K562 (cell line): Measurements from ENCODE around the gene MADCAM1. TPM values are rescaled to one million over a fixed set of nuclear protein-coding genes. Genes with fewer than 3 reads are reported as not detected.

ENCODE experiments used
- ATAC-seq: fragments of 200-7000 bp; cut with Tn5 transposase; 3 replicates; pipeline ENCODE4 v1.9.1; 2020; ENCODE audit warnings: moderate library complexity
- BruUV-seq: library from RNA; stranded (reverse); fragments of 400-500 nt; replicated peaks from 2 replicates; lab custom pipeline; 2021; lab: Mats Ljungman, UMichigan
- CTCF ChIA-PET: fragments of 300-600 bp; formaldehyde crosslinking; extraction: SDS; loops from one replicate; lab custom pipeline; 2021; ENCODE audit warnings: low intra/inter-chr PET ratio; lab: Yijun Ruan, JAX
- POLR2A ChIA-PET: fragments of 300-600, 350-650 bp; sonication (Branson Sonifier 250); formaldehyde crosslinking; extraction: SDS; loops from one replicate; lab custom pipeline; 2021; ENCODE audit warnings: antibody characterized with exemption, inconsistent platforms; lab: Yijun Ruan, JAX
- DNase-seq, 4 experiments: peaks; one replicate each; pipeline versions ENCODE4 v3.0.0 to v3.0.0-alpha.2; 2011 to 2018; ENCODE audit warnings: low spot score in 3 of 4, mixed read lengths in 3 of 4; ENCODE audit errors: extremely low read depth in 1 of 4
- FAIRE-seq: peaks from 2 replicates; lab custom pipeline; 2011; peaks lifted over from hg19 to GRCh38; lab: Jason Lieb, UNC
- H2AFZ ChIP-seq: 2 replicates; pipeline ENCODE4 v1.6.0; 2011; ENCODE audit warnings: low read depth, low read length, control low read depth, inconsistent platforms
- H3K27ac ChIP-seq: fragments of 200-600 bp; 3 replicates; pipeline ENCODE4 v1.8.0; 2011; ENCODE audit warnings: low read depth, mild to moderate bottlenecking, control low read depth, inconsistent platforms, low read length, moderate library complexity, mixed read lengths; ENCODE audit errors: extremely low read depth
- H3K27me3 ChIP-seq, 2 experiments: fragments of 300-600 bp in 1 of 2; 2 replicates in 1 of 2; 3 replicates in 1 of 2; pipeline versions ENCODE4 v1.6.0 to v1.8.0; 2011; ENCODE audit warnings: inconsistent platforms in 2 of 2, low read length in 2 of 2, mild to moderate bottlenecking in 1 of 2, mixed read lengths in 1 of 2, moderate library complexity in 1 of 2; ENCODE audit not compliant: control insufficient read depth in 2 of 2, insufficient read depth in 2 of 2
- H3K36me3 ChIP-seq: fragments of 300-600 bp; 3 replicates; pipeline ENCODE4 v1.8.0; 2011; ENCODE audit warnings: mild to moderate bottlenecking, low read length, inconsistent platforms; ENCODE audit not compliant: control insufficient read depth, insufficient read depth
- H3K4me1 ChIP-seq, 2 experiments: fragments of 200-600 bp in 1 of 2; replicated peaks in 1 of 2; 2 replicates in 1 of 2; 3 replicates in 1 of 2; pipeline versions ENCODE4 v1.5.1 to v1.8.0; 2011; ENCODE audit warnings: inconsistent platforms in 2 of 2, low read length in 2 of 2, mild to moderate bottlenecking in 1 of 2, mixed read lengths in 1 of 2, moderate library complexity in 1 of 2; ENCODE audit not compliant: control insufficient read depth in 2 of 2, insufficient read depth in 2 of 2
- H3K4me2 ChIP-seq: 2 replicates; pipeline ENCODE4 v1.6.1; 2011; ENCODE audit warnings: low read length, control low read depth, inconsistent platforms, mixed read lengths; ENCODE audit not compliant: insufficient read depth
- H3K4me3 ChIP-seq: fragments of 200-600 bp; sonication (generic), shearing (Covaris generic); 2 replicates; pipeline ENCODE4 v1.5.1; 2016; ENCODE audit warnings: control low read depth, inconsistent platforms
- H3K79me2 ChIP-seq: fragments of 200-600 bp; 3 replicates; pipeline ENCODE4 v1.8.0; 2011; ENCODE audit warnings: low read length, inconsistent platforms; ENCODE audit not compliant: control insufficient read depth, insufficient read depth
- H3K9ac ChIP-seq, 2 experiments: 2 replicates each; pipeline versions ENCODE4 v1.6.0 to v1.6.1; 2011; ENCODE audit warnings: low read depth in 2 of 2, low read length in 2 of 2, control low read depth in 1 of 2, inconsistent platforms in 1 of 2, mild to moderate bottlenecking in 1 of 2, mixed read lengths in 1 of 2; ENCODE audit not compliant: insufficient read depth in 1 of 2
- H3K9me1 ChIP-seq: one replicate; pipeline ENCODE4 v1.6.0; 2011; ENCODE audit warnings: inconsistent platforms, mild to moderate bottlenecking, low read length, moderate library complexity; ENCODE audit not compliant: control insufficient read depth, insufficient read depth
- H3K9me3 ChIP-seq: replicated peaks from 2 replicates; pipeline ENCODE4 v1.5.1; 2011; ENCODE audit warnings: low read depth, low read length, inconsistent platforms; ENCODE audit not compliant: control insufficient read depth, insufficient read depth
- H4K20me1 ChIP-seq: replicated peaks from 2 replicates; pipeline ENCODE4 v1.6.1; 2011; ENCODE audit warnings: low read length, inconsistent platforms, mixed read lengths; ENCODE audit not compliant: control insufficient read depth, insufficient read depth
- CHCHD3 ChIP-seq: fragments of 250-450 bp; sonication (Bioruptor Pico); IDR thresholded peaks from 2 replicates; pipeline ENCODE4 v2.1.2; 2022; ENCODE audit warnings: mild to moderate bottlenecking
- DMBX1 ChIP-seq: fragments of 250-450 bp; sonication (Bioruptor Pico); IDR thresholded peaks from 2 replicates; pipeline ENCODE4 v1.8.0; 2022; ENCODE audit warnings: inconsistent platforms, mild to moderate bottlenecking, moderate library complexity, borderline replicate concordance
- ETV5 ChIP-seq: sonication (generic); formaldehyde crosslinking; IDR thresholded peaks from 2 replicates; pipeline ENCODE4 v1.4.0; 2020; ENCODE audit warnings: low read depth, mild to moderate bottlenecking, missing genetic modification reagents
- ILK ChIP-seq: fragments of 450-650 bp; IDR thresholded peaks from 2 replicates; pipeline ENCODE4 v1.6.1; 2016; ENCODE audit warnings: missing genetic modification characterization, low read depth, mild to moderate bottlenecking, missing compliant biosample characterization, moderate library complexity, borderline replicate concordance
- JUN ChIP-seq, 2 experiments: sonication (generic) in 1 of 2; formaldehyde crosslinking in 1 of 2; IDR thresholded peaks; 2 replicates each; pipeline versions ENCODE4 v1.6.1 to v1.8.0; 2012 to 2022; ENCODE audit warnings: borderline replicate concordance in 2 of 2, mild to moderate bottlenecking in 2 of 2, improper control_type of control experiment in 1 of 2, low read depth in 1 of 2, low read length in 1 of 2, missing genetic modification reagents in 1 of 2
- KLF10 ChIP-seq: fragments of 250-450 bp; sonication (Bioruptor Pico); IDR thresholded peaks from 2 replicates; pipeline ENCODE4 v1.6.1; 2021; ENCODE audit warnings: matching md5 sums
- MAFK ChIP-seq: IDR thresholded peaks from 2 replicates; pipeline ENCODE4 v1.6.1; 2011; ENCODE audit warnings: low read length, improper control_type of control experiment
- RBM34 ChIP-seq: fragments of 200-400 bp; formaldehyde crosslinking; IDR thresholded peaks from 2 replicates; pipeline ENCODE4 v1.6.1; 2018; ENCODE audit warnings: low read length, borderline replicate concordance; ENCODE audit not compliant: insufficient read depth
- RFX7 ChIP-seq: fragments of 250-450 bp; sonication (Bioruptor Pico); IDR thresholded peaks from 2 replicates; pipeline ENCODE4 v1.5.1; 2021; ENCODE audit warnings: mild to moderate bottlenecking
- TEAD2 ChIP-seq: fragments of 450-650 bp; IDR thresholded peaks from 2 replicates; pipeline ENCODE4 v1.6.1; 2016; ENCODE audit warnings: missing genetic modification characterization, control low read depth, missing compliant biosample characterization
- VEZF1 ChIP-seq: fragments of 200-800 bp; sonication (Bioruptor generic); IDR thresholded peaks from 2 replicates; pipeline ENCODE4 v1.6.1; 2017; ENCODE audit warnings: missing genetic modification characterization, missing compliant biosample characterization
- ZBTB7A ChIP-seq: IDR thresholded peaks from 2 replicates; pipeline ENCODE4 v1.6.1; 2011; ENCODE audit warnings: low read depth, mild to moderate bottlenecking, low read length, moderate library complexity, borderline replicate concordance; ENCODE audit not compliant: control insufficient read depth
- ZNF121 ChIP-seq: sonication (generic); formaldehyde crosslinking; conservative IDR thresholded peaks from 2 replicates; pipeline ENCODE4 v1.8.0; 2022; ENCODE audit warnings: missing genetic modification reagents
- ZNF277 ChIP-seq: fragments of 250-450 bp; sonication (Bioruptor Pico); IDR thresholded peaks from 2 replicates; pipeline ENCODE4 v1.8.0; 2022; ENCODE audit warnings: inconsistent platforms, mild to moderate bottlenecking, moderate library complexity, borderline replicate concordance
- ZNF445 ChIP-seq: fragments of 250-450 bp; sonication (Bioruptor Pico); IDR thresholded peaks from 2 replicates; pipeline ENCODE4 v1.4.0; 2020; ENCODE audit warnings: low read depth, mild to moderate bottlenecking, moderate library complexity
- ZNF655 ChIP-seq: fragments of 250-450 bp; sonication (Bioruptor Pico); IDR thresholded peaks from 2 replicates; pipeline ENCODE4 v1.5.0; 2021
- ZNF766 ChIP-seq: fragments of 200-800 bp; sonication (Bioruptor generic); conservative IDR thresholded peaks from 2 replicates; pipeline ENCODE4 v1.6.1; 2016; ENCODE audit warnings: missing genetic modification characterization, missing compliant biosample characterization
- WGBS: fragments of 100-300 bp; shearing (Covaris generic); methylation state at CpG from one replicate; pipeline ENCODE4 v1.1.6; 2016; ENCODE audit warnings: low coverage, mixed read lengths; ENCODE audit not compliant: insufficient coverage; ENCODE audit errors: missing lambda C conversion rate; 5-methylcytosine and 5-hydroxymethylcytosine counted together
- in situ Hi-C: fragments of 300-500 bp; cut with MboI; formaldehyde crosslinking; loops from 4 replicates; pipeline ENCODE4 v1.15.0; 2018; ENCODE audit warnings: inconsistent platforms, mixed read lengths
- intact Hi-C: fragments of 100-400 bp; cut with micrococcal nuclease; formaldehyde crosslinking; loops from 2 replicates; pipeline ENCODE4 v1.14.2; 2022
- polyA plus RNA-seq, 8 experiments: library from polyadenylated mRNA; depleted of rRNA in 4 of 8; stranded (reverse) in 5 of 8; unstranded in 3 of 8; fragments of >200 nt; fragmentation: Nextera tagmentation in 2 of 8; fragmentation: Illumina TruSeq in 1 of 8; extraction: Ambion mirVana in 2 of 8; extraction: Trizol in 1 of 8; gene quantifications; 2 replicates each; pipeline versions ENCODE4 v1.2.1 to v1.2.3, GENCODE V29; 2011 to 2014; ENCODE audit warnings: inconsistent platforms in 1 of 8, missing spikeins in 1 of 8
- total RNA-seq, 7 experiments: library from RNA; depleted of rRNA in 6 of 7; stranded (reverse); fragments of >200 nt in 6 of 7; fragmentation: Illumina TruSeq in 2 of 7; extraction: Trizol in 2 of 7; gene quantifications; 2 replicates each; pipeline versions ENCODE4 v1.2.1 to v1.2.3, GENCODE V29; 2011 to 2021; ENCODE audit warnings: low replicate concordance in 1 of 7

Gene MADCAM1
- total and polyA plus RNA-seq, 9 of the 15 experiments (the other 6 are each of a cell fraction or from before 2014, with no cell fraction given): 0.09 to 0.36 (median 0.09) TPM; not detected in 6

GRCh38 chr19:453606-454005, 42.7 kb upstream of the MADCAM1 start:
- H3K4me3 ChIP-seq: no peak overlapping the region
- WGBS: 29% methylated on average over 21 of the region's 22 CpGs
- no peak for DNase-seq
- ChIA-PET CTCF (no interaction called here), POLR2A (interaction anchor here (0.6 kb wide), 3 partner anchors 17 to 164 kb away, joined by 3 to 4 read pairs (median 3); no protein-coding TSS in a partner anchor)
- no peaks in the 10 kb centered on the region for H4K20me1 ChIP-seq
- H3K9me3 ChIP-seq: no peaks in the 10 kb centered on the region
- no peaks in the 10 kb centered on the region for H3K79me2 ChIP-seq
- TF ChIP-seq ZBTB7A (no peak), ZNF445 (no peak), RFX7 (no peak), JUN (IDR thresholded peaks at IDR 0.05; ENCODE audit: borderline replicate concordance, low read depth, low read length) (no peak), JUN (CRISPR knock-in tag; IDR thresholded peaks at IDR 0.05; ENCODE audit: borderline replicate concordance) (no peak), ETV5 (no peak), ILK (tag) (no peak), MAFK (no peak), DMBX1 (no peak), ZNF277 (no peak), CHCHD3 (no peak), TEAD2 (tag) (no peak), KLF10 (CRISPR knock-in tag) (no peak), VEZF1 (CRISPR knock-in tag) (no peak), ZNF655 (no peak), RBM34 (no peak), ZNF121 (CRISPR knock-in tag) (no peak), ZNF766 (CRISPR knock-in tag) (no peak)
- FAIRE-seq: no peak
- H3K4me1 ChIP-seq: peaks cover 0 to 12% of the 10 kb centered on the region in 2 experiments; a peak in 2 of 5 replicates
- H3K36me3 ChIP-seq: no peaks in the 10 kb centered on the region
- H3K4me2 ChIP-seq: no peak overlapping the region
- in situ Hi-C loops: no loop called here
- H3K27me3 ChIP-seq: peaks cover 6 to 50% of the 10 kb centered on the region in 2 experiments; a peak in 4 of 5 replicates
- no peaks in the 10 kb centered on the region for H3K9me1 ChIP-seq
- no peak overlapping the region for H3K27ac ChIP-seq
- intact Hi-C loops: no loop called here
- no peak overlapping the region for H2AFZ ChIP-seq
- ATAC-seq: no peak
- BruUV-seq: no TSS peak
- no peak overlapping the region for H3K9ac ChIP-seq
